ENCODE data around the gene GARNL3. TPM values are rescaled to one million over a fixed set of nuclear protein-coding genes. Genes with fewer than 3 reads are reported as not detected.

GARNL3 gene
- total RNA-seq, 1 experiment from 2014 or later = 15.5 TPM

DNA sequence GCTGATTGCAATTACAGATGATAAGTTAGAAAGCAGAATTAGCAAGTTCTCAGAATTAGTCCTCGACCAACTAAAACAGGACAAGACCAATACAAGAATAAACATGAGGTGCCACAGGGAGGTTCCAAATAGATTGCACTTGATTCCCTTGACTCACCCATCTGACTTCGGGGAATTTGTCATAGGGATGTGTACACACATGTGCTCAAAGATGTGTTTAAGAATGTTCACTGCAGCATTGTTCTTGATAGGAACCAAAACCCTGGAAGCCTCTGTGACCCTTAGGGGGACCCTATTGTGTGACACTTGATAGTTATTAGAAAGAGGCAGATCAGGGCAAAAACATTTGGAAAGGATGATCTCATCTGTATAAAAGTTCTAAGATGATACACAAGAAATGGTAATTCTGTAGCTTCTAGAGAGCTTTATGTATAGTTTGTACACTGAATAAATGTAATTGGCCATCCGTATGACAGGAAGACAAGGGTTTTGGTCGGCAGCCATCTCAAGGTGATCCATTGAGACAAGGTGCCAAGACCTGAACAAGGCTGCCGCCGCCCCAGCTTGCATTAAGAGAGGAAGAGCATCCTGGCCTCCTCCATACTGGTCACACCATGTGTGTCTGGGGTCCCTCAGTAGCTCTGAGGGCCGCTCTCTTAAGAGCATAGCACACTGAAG lies 48.2 kb upstream of the GARNL3 start:
- H3K79me2 ChIP-seq (ENCODE audit: low read length) = no peaks in the 10 kb centered on the region
- H3F3A ChIP-seq (ENCODE audit: low read length, unreplicated experiment) = no peaks in the 10 kb centered on the region
- ChIA-PET CTCF (interaction anchor here (0.6 kb wide), 1 partner anchor 8 kb away, joined by 13 read pairs; no protein-coding TSS in a partner anchor), POLR2A (ENCODE audit: unreplicated experiment) (no interaction called here)
- no TSS peak for BruUV-seq (replicated peaks)
- H3K4me1 ChIP-seq (ENCODE audit: insufficient read depth, low read length) = peaks cover 5% of the 10 kb centered on the region; the same call in 1 of the 2 replicates
- H2AFZ ChIP-seq (ENCODE audit: low read length) = no peak overlapping the region
- intact Hi-C loops (cut with micrococcal nuclease) = no loop called here
- no peaks in the 10 kb centered on the region for H4K20me1 ChIP-seq (ENCODE audit: low read length)
- H3K9me2 ChIP-seq (replicated peaks; ENCODE audit: low read length) = no peaks in the 10 kb centered on the region
- DNase-seq (no peak), ATAC-seq (no peak)
- no peak overlapping the region for H3K4me2 ChIP-seq (ENCODE audit: low read length)
- no peaks in the 10 kb centered on the region for H3K36me3 ChIP-seq (ENCODE audit: low read depth, low read length)
- no peak for TF ChIP-seq EZH2phosphoT487 (IDR thresholded peaks at IDR 0.05; ENCODE audit: borderline replicate concordance, low read length)
- TF ChIP-seq, protein P1, sequence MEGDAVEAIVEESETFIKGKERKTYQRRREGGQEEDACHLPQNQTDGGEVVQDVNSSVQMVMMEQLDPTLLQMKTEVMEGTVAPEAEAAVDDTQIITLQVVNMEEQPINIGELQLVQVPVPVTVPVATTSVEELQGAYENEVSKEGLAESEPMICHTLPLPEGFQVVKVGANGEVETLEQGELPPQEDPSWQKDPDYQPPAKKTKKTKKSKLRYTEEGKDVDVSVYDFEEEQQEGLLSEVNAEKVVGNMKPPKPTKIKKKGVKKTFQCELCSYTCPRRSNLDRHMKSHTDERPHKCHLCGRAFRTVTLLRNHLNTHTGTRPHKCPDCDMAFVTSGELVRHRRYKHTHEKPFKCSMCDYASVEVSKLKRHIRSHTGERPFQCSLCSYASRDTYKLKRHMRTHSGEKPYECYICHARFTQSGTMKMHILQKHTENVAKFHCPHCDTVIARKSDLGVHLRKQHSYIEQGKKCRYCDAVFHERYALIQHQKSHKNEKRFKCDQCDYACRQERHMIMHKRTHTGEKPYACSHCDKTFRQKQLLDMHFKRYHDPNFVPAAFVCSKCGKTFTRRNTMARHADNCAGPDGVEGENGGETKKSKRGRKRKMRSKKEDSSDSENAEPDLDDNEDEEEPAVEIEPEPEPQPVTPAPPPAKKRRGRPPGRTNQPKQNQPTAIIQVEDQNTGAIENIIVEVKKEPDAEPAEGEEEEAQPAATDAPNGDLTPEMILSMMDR (conservative IDR thresholded peaks at IDR 0.05; ENCODE audit: low read depth, low read length) = no peak
- no peak overlapping the region for H3K27ac ChIP-seq (ENCODE audit: low read length)
- no peak overlapping the region for H3K4me3 ChIP-seq (ENCODE audit: low read length)
- no peaks in the 10 kb centered on the region for H3K9me3 ChIP-seq (ENCODE audit: low read length)
- H3K27me3 ChIP-seq (ENCODE audit: low read length) = no peaks in the 10 kb centered on the region
- no peak overlapping the region for H3K9ac ChIP-seq (ENCODE audit: low read length)

DNA sequence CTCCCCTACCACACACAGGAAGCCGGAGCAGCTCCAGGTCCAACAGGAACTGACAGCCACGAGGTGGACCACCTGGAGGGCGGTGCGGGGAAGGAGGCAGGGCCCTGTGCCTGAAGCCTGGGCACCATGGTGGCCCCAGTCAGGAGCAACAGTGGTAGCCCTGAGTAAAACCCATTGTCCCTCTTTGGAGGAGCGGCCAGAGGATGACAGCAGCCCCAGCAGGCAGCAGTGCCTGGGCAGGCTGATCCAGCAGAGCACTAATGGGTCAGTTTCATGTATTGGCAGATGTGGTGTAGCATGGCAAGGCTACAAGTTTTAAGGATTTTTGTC lies 47.7 kb upstream of the GARNL3 start:
- ATAC-seq (no peak), DNase-seq (no peak)
- CTCF ChIA-PET = no interaction called here
- H3K9me2 ChIP-seq (replicated peaks; ENCODE audit: low read length) = no peaks in the 10 kb centered on the region
- H3K79me2 ChIP-seq (ENCODE audit: low read length) = no peaks in the 10 kb centered on the region
- intact Hi-C loops (cut with micrococcal nuclease) = no loop called here
- H3K27me3 ChIP-seq (ENCODE audit: low read length) = no peaks in the 10 kb centered on the region
- no peaks in the 10 kb centered on the region for H3K36me3 ChIP-seq (ENCODE audit: low read depth, low read length)
- H3K4me1 ChIP-seq (ENCODE audit: insufficient read depth, low read length) = peaks cover 5% of the 10 kb centered on the region; the same call in 1 of the 2 replicates
- no peaks in the 10 kb centered on the region for H3K9me3 ChIP-seq (ENCODE audit: low read length)
- no TSS peak for BruUV-seq (replicated peaks)
- H3K4me3 ChIP-seq (ENCODE audit: low read length) = no peak overlapping the region
- no peaks in the 10 kb centered on the region for H4K20me1 ChIP-seq (ENCODE audit: low read length)
- no peak overlapping the region for H3K9ac ChIP-seq (ENCODE audit: low read length)
- no peaks in the 10 kb centered on the region for H3F3A ChIP-seq (ENCODE audit: low read length, unreplicated experiment)
- TF ChIP-seq EZH2phosphoT487 (IDR thresholded peaks at IDR 0.05; ENCODE audit: borderline replicate concordance, low read length) (no peak), EZH2 (IDR thresholded peaks at IDR 0.05; ENCODE audit: low read length, unreplicated experiment) (no peak)
- TF ChIP-seq, protein P1 (conservative IDR thresholded peaks at IDR 0.05; ENCODE audit: low read depth, low read length) = no peak
- H3K27ac ChIP-seq (ENCODE audit: low read length) = no peak overlapping the region
- no peak overlapping the region for H3K4me2 ChIP-seq (ENCODE audit: low read length)
- no peak overlapping the region for H2AFZ ChIP-seq (ENCODE audit: low read length)
- POLR2A ChIA-PET (ENCODE audit: unreplicated experiment) = no interaction called here

DNA sequence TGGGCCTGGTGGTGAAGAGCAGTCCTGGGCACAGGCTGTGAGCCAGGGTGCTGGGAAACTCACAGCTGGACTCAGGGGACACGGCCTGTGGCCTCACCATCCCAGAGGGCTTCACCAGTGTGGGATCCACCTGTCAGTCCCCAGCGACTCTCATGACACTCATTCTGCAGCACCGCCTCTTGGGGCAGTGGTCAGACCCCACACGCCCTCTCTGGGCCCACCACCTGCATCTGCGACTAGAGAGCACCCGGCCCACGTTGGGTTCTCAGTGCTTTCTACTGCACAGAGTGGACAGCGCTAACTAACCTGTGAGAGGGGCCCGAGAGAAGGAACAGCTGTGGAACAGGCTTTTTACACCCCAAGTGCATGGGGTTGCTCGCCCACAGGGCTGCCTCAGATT lies 45.8 kb upstream of the GARNL3 start:
- Histone ChIP-seq H3F3A (ENCODE audit: low read length, unreplicated experiment) (no peaks in the 10 kb centered on the region), H3K9ac (ENCODE audit: low read length) (no peak overlapping the region), H3K9me3 (ENCODE audit: low read length) (no peaks in the 10 kb centered on the region), H4K20me1 (ENCODE audit: low read length) (no peaks in the 10 kb centered on the region), H3K9me2 (replicated peaks; ENCODE audit: low read length) (no peaks in the 10 kb centered on the region), H2AFZ (ENCODE audit: low read length) (no peak overlapping the region), H3K4me3 (ENCODE audit: low read length) (no peak overlapping the region), H3K4me2 (ENCODE audit: low read length) (no peak overlapping the region), H3K79me2 (ENCODE audit: low read length) (no peaks in the 10 kb centered on the region), H3K27me3 (ENCODE audit: low read length) (no peaks in the 10 kb centered on the region), H3K27ac (ENCODE audit: low read length) (no peak overlapping the region), H3K4me1 (ENCODE audit: insufficient read depth, low read length) (peaks cover 5% of the 10 kb centered on the region; the same call in 1 of the 2 replicates), H3K36me3 (ENCODE audit: low read depth, low read length) (no peaks in the 10 kb centered on the region)
- DNase-seq = no peak
- no TSS peak for BruUV-seq (replicated peaks)
- ChIA-PET POLR2A (ENCODE audit: unreplicated experiment) (no interaction called here), CTCF (no interaction called here)
- intact Hi-C loops (cut with micrococcal nuclease) = no loop called here
- no peak for ATAC-seq
- TF ChIP-seq EZH2phosphoT487 (IDR thresholded peaks at IDR 0.05; ENCODE audit: borderline replicate concordance, low read length) (no peak), EZH2 (IDR thresholded peaks at IDR 0.05; ENCODE audit: low read length, unreplicated experiment) (no peak)
- TF ChIP-seq, protein P1 (conservative IDR thresholded peaks at IDR 0.05; ENCODE audit: low read depth, low read length) = no peak

All from PC-3 (cell line).